ENCODE results near the gene MYO9B. TPM values are rescaled to one million over a fixed set of nuclear protein-coding genes. Genes with fewer than 3 reads are reported as not detected.

Gene MYO9B
- total RNA-seq, 1 experiment from 2014 or later, result 94.3 TPM

GRCh38 chr19:17095141-17095919 lies 19.8 kb downstream of the MYO9B start (continued):
- no peak for TF ChIP-seq ZNF281 (CRISPR knock-in tag; IDR thresholded peaks at IDR 0.05)

GRCh38 chr19:17097593-17098126 lies 22.1 kb downstream of the MYO9B start:
- DNase-seq (ENCODE audit: low spot score) (no peak), ATAC-seq (no peak)

GRCh38 chr19:17098326-17098725 lies 22.7 kb downstream of the MYO9B start:
- Mint-ChIP-seq H3K4me1 (peaks cover 15% of the 10 kb centered on the region), H3K27ac (peak overlapping the region; percentile 62), H3K27me3 (ENCODE audit: low read depth) (no peaks in the 10 kb centered on the region), H3K36me3 (peaks cover 20% of the 10 kb centered on the region), H3K4me3 (no peak overlapping the region), H3K9me3 (peaks cover 11% of the 10 kb centered on the region)
- ATAC-seq, result no peak
- ChIA-PET CTCF (interaction anchor here (0.6 kb wide), 1 partner anchor 34 kb away, joined by 5 read pairs; no protein-coding TSS in a partner anchor), POLR2A (no interaction called here)
- DNase-seq (ENCODE audit: low spot score), result no peak
- TF ChIP-seq ZNF671 (CRISPR knock-in tag; IDR thresholded peaks at IDR 0.05), result no peak
- no peak for TF ChIP-seq ZNF512 (CRISPR knock-in tag; IDR thresholded peaks at IDR 0.05; ENCODE audit: borderline replicate concordance)
- TF ChIP-seq ETV6 (CRISPR knock-in tag; IDR thresholded peaks at IDR 0.05), result no peak
- no peak for TF ChIP-seq SOX15 (CRISPR knock-in tag; IDR thresholded peaks at IDR 0.05)
- no peak for TF ChIP-seq RORB (CRISPR knock-in tag; IDR thresholded peaks at IDR 0.05)
- no peak for TF ChIP-seq ZNF281 (CRISPR knock-in tag; IDR thresholded peaks at IDR 0.05)
- no peak for TF ChIP-seq ZMAT4 (CRISPR knock-in tag; IDR thresholded peaks at IDR 0.05)
- no peak for TF ChIP-seq AFF4 (CRISPR knock-in tag; IDR thresholded peaks at IDR 0.05; ENCODE audit: borderline replicate concordance)
- no peak for TF ChIP-seq SP1 (CRISPR knock-in tag; conservative IDR thresholded peaks at IDR 0.05)
- no peak for TF ChIP-seq ATF2 (CRISPR knock-in tag; IDR thresholded peaks at IDR 0.05; ENCODE audit: borderline replicate concordance, low read depth)
- no peak for TF ChIP-seq USF1 (CRISPR knock-in tag; IDR thresholded peaks at IDR 0.05)
- TF ChIP-seq CREM (CRISPR knock-in tag; IDR thresholded peaks at IDR 0.05), result no peak
- TF ChIP-seq ATF1 (CRISPR knock-in tag; IDR thresholded peaks at IDR 0.05), result no peak
- TF ChIP-seq E2F5 (CRISPR knock-in tag; IDR thresholded peaks at IDR 0.05), result no peak

More at GRCh38 chr19:17097593-17098126, 22.1 kb downstream of the MYO9B start:
- H3K27ac Mint-ChIP-seq, result no peak overlapping the region
- peaks cover 5% of the 10 kb centered on the region for H3K9me3 Mint-ChIP-seq
- peaks cover 13% of the 10 kb centered on the region for H3K36me3 Mint-ChIP-seq
- H3K4me3 Mint-ChIP-seq, result no peak overlapping the region
- TF ChIP-seq GABPB1 (CRISPR knock-in tag; IDR thresholded peaks at IDR 0.05) (peak; percentile 23; the same call in 1 of the 2 replicates), MYBL2 (CRISPR knock-in tag; IDR thresholded peaks at IDR 0.05) (no peak)
- H3K27me3 Mint-ChIP-seq (ENCODE audit: low read depth), result no peaks in the 10 kb centered on the region
- ChIA-PET CTCF (interaction anchor here (0.6 kb wide), 1 partner anchor 34 kb away, joined by 5 read pairs; no protein-coding TSS in a partner anchor), POLR2A (no interaction called here)
- H3K4me1 Mint-ChIP-seq, result peaks cover 15% of the 10 kb centered on the region
